NK-92 (cell line): ENCODE measurements around the gene SRCAP.
A peak's percentile ranks its signal among the peaks of the same experiment; 100 is the strongest.
"Not testable (repeated sequence)": the region's sequence is repeated elsewhere in the genome, so short reads cannot be mapped to it uniquely, and the experiment has no call there.

Source experiments
- DNase-seq: peaks from one replicate; lab custom pipeline; 2025; ENCODE audit not compliant: unreplicated experiment; lab: John Stamatoyannopoulos, UW

The SRCAP gene

DNA sequence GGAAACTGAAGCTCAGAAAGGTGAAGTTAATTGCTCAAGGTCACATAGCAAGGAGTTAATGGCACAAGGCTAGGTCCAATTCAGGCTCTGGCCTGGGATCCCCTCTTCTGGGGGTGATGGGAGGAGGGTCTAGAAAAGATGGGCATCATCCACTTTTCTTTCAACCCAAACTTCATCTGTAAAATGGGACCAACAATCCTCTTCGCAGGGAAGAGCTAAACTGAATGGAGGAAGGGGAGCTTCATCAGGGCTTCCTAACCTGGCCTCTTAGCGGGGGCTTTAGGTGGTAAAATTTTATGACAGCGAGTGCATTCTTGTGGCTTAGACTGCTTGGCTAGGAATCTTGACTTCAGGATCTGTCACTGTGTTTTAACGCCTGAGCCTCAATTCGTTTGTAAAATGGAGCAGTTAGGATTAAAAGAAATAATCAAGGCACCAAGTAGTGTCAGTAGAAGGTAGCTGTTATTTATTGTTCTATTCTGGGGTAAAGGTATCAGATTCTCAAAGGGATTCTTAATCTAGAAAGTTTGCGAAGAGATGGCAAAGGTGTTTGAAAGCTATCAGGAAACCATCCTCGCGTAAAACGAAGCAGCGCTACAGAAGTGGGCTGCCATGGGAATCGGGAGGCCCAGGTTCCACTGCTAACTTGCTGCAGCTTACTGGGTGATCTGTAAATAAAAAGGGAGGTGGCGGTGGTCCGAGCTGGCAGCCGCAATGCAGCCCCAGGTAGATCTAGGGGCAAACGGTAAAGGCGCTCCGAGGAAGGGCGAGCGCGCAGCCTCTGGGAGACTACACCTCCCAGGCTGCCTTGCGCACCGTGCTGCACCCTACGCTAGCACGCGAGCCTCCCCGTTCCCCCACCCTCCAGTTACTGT is 1.5 kb upstream of the SRCAP start:
- no peak for DNase-seq

GRCh38 chr16:30698139-30698815 is 694 bp upstream of the SRCAP start:
- peak; percentile 93 for DNase-seq

- no peak for DNase-seq
Observed at GRCh38 chr16:30699615-30700099, 686 bp downstream of the SRCAP start.

- no peak for DNase-seq
Observed at GRCh38 chr16:30700491-30700890, 1.5 kb downstream of the SRCAP start.

- no peak for DNase-seq
Observed at GRCh38 chr16:30700971-30701370, 2.0 kb downstream of the SRCAP start.

DNA sequence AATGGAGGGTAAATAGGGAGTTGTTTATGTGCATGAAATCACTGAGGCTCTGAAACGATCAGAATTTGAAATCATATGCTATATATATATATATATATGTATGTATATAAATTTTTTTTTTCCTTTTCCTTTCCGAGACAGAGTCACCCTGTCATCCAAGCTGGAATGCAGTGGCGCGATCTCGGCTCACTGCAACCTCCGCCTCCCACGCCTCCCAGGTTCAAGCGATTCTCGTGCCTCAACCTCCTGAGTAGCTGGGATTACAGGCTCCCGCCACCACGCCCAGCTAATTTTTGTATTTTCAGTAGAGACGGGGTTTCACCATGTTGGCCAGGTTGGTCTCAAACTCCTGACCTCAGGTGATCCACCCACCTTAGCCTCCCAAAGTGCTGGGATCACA is 4.1 kb downstream of the SRCAP start:
- not testable (repeated sequence) for DNase-seq

DNA sequence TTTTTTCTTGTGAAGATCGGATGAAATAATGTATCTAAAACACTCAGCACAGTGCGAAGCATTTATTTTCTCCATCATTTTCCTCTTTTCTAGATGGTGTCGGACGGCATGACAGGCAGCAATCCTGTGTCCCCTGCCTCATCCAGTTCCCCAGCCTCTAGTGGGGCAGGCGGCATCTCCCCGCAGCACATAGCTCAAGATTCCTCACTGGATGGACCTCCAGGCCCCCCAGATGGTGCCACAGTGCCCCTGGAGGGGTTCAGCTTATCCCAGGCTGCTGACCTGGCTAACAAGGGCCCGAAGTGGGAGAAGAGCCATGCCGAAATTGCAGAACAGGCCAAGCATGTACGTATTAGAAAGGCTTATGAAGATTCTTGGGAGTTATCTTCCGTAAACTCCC is 5.0 kb downstream of the SRCAP start:
- DNase-seq, result no peak

GRCh38 chr16:30706046-30706445 is 7.1 kb downstream of the SRCAP start:
- no peak for DNase-seq

GRCh38 chr16:30710971-30711370 is 12.0 kb downstream of the SRCAP start:
- no peak for DNase-seq

GRCh38 chr16:30711712-30712111 is 12.7 kb downstream of the SRCAP start:
- DNase-seq, result no peak

GRCh38 chr16:30715750-30716445 is 16.9 kb downstream of the SRCAP start:
- DNase-seq, result no peak

- no peak for DNase-seq
Observed at GRCh38 chr16:30720086-30720485, 21.1 kb downstream of the SRCAP start.

DNA sequence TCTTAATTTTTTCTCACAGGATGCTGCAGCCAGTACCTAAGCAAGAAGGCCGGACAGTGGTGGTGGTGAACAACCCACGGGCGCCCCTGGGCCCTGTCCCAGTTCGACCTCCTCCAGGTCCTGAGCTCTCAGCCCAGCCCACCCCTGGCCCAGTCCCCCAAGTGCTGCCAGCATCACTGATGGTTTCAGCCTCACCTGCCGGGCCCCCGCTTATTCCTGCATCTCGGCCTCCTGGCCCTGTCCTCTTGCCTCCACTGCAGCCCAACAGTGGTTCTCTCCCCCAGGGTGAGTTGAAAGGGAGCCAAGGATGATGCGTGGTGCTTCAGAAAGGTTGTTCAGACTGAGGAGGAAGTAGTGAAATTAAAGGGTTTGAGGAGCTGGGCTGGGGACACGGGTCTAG is 21.7 kb downstream of the SRCAP start:
- DNase-seq, result no peak

DNA sequence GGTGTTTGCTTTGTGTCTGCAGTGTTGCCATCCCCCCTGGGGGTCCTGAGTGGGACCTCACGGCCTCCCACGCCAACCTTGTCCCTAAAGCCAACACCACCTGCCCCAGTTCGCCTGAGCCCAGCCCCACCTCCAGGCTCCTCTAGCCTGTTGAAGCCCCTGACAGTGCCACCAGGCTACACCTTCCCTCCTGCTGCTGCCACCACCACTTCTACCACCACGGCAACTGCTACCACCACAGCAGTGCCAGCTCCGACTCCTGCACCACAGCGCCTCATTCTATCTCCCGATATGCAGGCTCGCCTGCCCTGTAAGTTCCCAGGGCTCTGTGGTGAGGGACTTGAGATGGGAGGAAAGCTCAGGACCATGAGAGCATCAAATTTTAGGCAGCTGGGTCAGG is 22.2 kb downstream of the SRCAP start:
- DNase-seq, result no peak

GRCh38 chr16:30721606-30722005 is 22.6 kb downstream of the SRCAP start:
- no peak for DNase-seq

GRCh38 chr16:30722443-30722842 is 23.5 kb downstream of the SRCAP start:
- DNase-seq, result no peak

GRCh38 chr16:30722916-30723315 is 23.9 kb downstream of the SRCAP start:
- no peak for DNase-seq

DNA sequence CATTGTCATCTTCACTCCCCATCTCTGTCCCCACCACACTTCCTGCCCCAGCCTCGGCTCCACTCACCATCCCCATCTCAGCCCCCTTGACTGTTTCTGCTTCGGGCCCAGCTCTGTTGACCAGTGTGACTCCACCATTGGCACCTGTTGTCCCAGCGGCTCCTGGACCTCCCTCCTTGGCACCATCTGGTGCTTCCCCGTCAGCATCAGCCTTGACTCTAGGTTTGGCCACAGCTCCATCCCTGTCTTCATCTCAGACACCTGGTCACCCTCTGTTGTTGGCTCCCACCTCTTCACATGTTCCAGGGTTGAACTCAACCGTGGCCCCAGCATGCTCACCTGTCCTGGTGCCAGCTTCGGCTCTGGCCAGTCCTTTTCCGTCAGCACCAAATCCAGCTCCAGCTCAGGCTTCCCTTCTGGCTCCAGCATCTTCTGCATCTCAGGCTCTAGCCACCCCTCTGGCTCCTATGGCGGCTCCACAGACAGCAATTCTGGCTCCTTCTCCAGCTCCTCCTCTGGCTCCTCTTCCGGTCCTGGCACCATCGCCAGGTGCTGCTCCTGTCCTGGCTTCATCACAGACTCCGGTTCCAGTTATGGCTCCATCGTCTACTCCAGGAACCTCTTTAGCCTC is 24.9 kb downstream of the SRCAP start:
- DNase-seq, result no peak

DNA sequence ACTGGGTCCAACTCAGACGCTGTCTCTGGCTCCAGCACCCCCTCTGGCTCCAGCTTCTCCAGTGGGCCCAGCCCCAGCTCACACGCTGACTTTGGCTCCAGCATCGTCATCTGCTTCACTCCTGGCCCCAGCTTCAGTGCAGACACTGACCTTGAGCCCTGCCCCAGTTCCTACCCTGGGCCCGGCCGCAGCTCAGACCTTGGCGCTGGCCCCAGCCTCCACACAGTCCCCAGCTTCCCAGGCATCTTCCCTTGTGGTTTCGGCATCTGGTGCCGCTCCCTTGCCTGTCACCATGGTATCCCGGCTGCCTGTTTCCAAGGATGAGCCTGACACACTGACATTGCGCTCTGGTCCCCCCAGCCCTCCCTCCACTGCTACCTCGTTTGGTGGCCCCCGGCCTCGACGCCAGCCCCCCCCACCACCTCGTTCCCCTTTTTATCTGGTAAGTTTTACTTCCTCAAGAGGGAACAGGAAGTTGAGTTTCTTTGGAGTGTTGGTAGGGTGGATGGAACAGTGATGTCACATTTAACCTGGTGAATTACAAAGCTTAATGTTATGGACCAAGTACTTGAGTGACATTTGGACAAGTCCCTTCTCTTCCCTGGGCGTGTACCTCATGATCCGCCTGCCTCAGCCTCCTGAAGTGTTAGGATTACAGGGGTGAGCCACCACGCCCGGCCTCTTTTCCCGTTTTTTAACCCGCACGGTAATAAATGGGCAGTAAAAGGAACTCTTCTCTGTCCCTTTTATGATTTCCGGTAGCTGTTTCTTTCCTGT is 25.9 kb downstream of the SRCAP start:
- no peak for DNase-seq

GRCh38 chr16:30725418-30725792 is 26.4 kb downstream of the SRCAP start:
- DNase-seq, result no peak

- no peak for DNase-seq
Observed at GRCh38 chr16:30728321-30728720, 29.4 kb downstream of the SRCAP start.
